GM12875 (cell line): ENCODE data around the gene SLC20A1.

ENCODE experiments used
- H3K4me3 ChIP-seq: one replicate; pipeline ENCODE4 v1.5.1; 2011; ENCODE audit warnings: low read depth, low read length, control low read depth
- TF ChIP-seq, protein P1 (sequence below): IDR thresholded peaks from 2 replicates; pipeline ENCODE4 v1.5.1; 2011; ENCODE audit warnings: low read depth, mild to moderate bottlenecking, control low read depth, inconsistent platforms, low read length, moderate library complexity, borderline replicate concordance; ENCODE audit not compliant: insufficient read depth

Gene SLC20A1

GRCh38 chr2:112712465-112712864 is 66.7 kb downstream of the SLC20A1 start:
- TF ChIP-seq, protein P1, sequence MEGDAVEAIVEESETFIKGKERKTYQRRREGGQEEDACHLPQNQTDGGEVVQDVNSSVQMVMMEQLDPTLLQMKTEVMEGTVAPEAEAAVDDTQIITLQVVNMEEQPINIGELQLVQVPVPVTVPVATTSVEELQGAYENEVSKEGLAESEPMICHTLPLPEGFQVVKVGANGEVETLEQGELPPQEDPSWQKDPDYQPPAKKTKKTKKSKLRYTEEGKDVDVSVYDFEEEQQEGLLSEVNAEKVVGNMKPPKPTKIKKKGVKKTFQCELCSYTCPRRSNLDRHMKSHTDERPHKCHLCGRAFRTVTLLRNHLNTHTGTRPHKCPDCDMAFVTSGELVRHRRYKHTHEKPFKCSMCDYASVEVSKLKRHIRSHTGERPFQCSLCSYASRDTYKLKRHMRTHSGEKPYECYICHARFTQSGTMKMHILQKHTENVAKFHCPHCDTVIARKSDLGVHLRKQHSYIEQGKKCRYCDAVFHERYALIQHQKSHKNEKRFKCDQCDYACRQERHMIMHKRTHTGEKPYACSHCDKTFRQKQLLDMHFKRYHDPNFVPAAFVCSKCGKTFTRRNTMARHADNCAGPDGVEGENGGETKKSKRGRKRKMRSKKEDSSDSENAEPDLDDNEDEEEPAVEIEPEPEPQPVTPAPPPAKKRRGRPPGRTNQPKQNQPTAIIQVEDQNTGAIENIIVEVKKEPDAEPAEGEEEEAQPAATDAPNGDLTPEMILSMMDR: no peak
- no peak overlapping the region for H3K4me3 ChIP-seq

GRCh38 chr2:112712903-112713584 is 67.3 kb downstream of the SLC20A1 start:
- TF ChIP-seq, protein P1: no peak
- H3K4me3 ChIP-seq: no peak overlapping the region
